ENCODE results near the gene PLCD3. TPM values are rescaled to one million over a fixed set of nuclear protein-coding genes. Genes with fewer than 3 reads are reported as not detected.

PLCD3 gene
- total RNA-seq, 4 donors from 2014 or later: 11.6 to 44.4 (median 18.4) TPM

DNA sequence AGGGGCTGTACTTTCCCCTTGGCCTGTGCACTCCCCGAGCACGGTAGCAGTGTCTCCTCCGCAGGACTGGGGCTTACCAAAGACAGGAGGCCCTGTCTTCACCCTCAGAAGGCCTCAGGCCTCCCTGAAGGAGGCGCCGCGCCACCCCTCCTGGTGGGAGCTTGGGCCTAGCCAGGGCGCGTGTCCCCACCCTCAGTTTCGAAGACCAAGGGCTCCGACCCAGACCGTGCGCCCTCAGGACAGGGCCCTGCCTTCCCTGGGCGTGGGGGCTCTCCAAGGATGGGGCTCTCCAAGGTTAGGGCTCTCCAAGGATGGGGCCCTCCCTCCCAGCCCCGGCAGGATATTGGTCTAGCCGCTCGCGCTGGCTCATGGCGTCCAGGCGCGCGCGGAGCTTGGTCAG is 11.8 kb downstream of the PLCD3 start:
- H3K9me3 ChIP-seq: no peaks in the 10 kb centered on the region
- peaks cover 0 to 27% (median 6%) of the 10 kb centered on the region in 4 donors for H3K4me1 ChIP-seq
- no peak overlapping the region for H3K4me3 ChIP-seq
- TF ChIP-seq, protein P1, sequence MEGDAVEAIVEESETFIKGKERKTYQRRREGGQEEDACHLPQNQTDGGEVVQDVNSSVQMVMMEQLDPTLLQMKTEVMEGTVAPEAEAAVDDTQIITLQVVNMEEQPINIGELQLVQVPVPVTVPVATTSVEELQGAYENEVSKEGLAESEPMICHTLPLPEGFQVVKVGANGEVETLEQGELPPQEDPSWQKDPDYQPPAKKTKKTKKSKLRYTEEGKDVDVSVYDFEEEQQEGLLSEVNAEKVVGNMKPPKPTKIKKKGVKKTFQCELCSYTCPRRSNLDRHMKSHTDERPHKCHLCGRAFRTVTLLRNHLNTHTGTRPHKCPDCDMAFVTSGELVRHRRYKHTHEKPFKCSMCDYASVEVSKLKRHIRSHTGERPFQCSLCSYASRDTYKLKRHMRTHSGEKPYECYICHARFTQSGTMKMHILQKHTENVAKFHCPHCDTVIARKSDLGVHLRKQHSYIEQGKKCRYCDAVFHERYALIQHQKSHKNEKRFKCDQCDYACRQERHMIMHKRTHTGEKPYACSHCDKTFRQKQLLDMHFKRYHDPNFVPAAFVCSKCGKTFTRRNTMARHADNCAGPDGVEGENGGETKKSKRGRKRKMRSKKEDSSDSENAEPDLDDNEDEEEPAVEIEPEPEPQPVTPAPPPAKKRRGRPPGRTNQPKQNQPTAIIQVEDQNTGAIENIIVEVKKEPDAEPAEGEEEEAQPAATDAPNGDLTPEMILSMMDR (IDR thresholded peaks at IDR 0.05): no peak
- TF ChIP-seq POLR2A (IDR thresholded peaks at IDR 0.05): no peak
- no peak overlapping the region for H3K27ac ChIP-seq
- DNase-seq: no peak
- H3K27me3 ChIP-seq: no peaks in the 10 kb centered on the region
- peaks cover 0 to 4% (median 0%) of the 10 kb centered on the region in 3 donors for H3K36me3 ChIP-seq

DNA sequence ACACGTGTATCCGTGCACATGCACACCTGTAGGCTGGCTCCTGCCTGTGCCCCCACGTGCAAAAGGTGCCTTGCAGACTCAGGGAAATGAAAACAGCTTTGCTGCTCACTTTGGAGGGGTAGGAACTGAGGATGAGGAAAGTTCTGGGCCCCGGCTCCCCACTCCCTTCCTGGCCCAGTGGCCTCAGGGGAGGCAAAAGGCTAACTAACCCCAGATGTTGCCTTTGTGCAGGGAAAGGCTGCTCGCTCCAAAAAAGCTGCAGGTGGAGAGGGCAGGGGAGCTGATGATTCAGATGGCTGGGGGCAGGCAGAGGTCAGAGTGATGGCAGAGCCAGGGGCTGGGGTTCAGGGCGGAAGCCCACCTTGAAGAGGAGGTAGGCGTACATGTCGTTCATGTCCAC is 12.4 kb downstream of the PLCD3 start:
- DNase-seq: no peak
- Histone ChIP-seq H3K27me3 (no peaks in the 10 kb centered on the region), H3K27ac (no peak overlapping the region), H3K9me3 (no peaks in the 10 kb centered on the region), H3K4me1 (peaks cover 0 to 27% (median 6%) of the 10 kb centered on the region in 4 donors), H3K4me3 (no peak overlapping the region), H3K36me3 (peaks cover 0 to 4% (median 0%) of the 10 kb centered on the region in 3 donors)
- TF ChIP-seq, protein P1 (IDR thresholded peaks at IDR 0.05): no peak
- no peak for TF ChIP-seq POLR2A (IDR thresholded peaks at IDR 0.05)

DNA sequence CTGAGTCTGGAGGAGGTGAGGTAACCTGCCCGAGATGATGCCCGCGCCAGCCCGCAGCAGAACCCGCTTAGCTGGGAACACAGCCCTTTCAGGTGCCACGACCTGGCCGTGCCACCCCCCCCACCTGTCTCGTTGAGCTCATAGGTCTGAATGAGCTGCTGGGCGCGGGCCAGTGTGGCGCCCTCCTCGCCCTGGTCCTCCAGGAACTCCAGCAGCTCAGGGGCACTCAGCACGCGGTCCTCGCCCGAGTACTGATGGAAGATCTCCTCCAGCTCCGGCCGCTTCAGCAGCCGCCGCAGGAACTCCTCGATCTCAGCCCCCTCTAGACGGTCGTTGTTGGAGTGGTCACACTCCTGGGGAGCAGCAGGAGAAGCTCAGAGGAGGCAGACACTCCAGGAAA is 13.6 kb downstream of the PLCD3 start:
- no peak for DNase-seq
- Histone ChIP-seq H3K9me3 (no peaks in the 10 kb centered on the region), H3K4me3 (no peak overlapping the region), H3K27ac (no peak overlapping the region), H3K4me1 (peaks cover 0 to 17% (median 2%) of the 10 kb centered on the region in 4 donors), H3K36me3 (peaks cover 0 to 4% (median 0%) of the 10 kb centered on the region in 3 donors), H3K27me3 (no peaks in the 10 kb centered on the region)
- TF ChIP-seq, protein P1 (IDR thresholded peaks at IDR 0.05): no peak
- no peak for TF ChIP-seq POLR2A (IDR thresholded peaks at IDR 0.05)

DNA sequence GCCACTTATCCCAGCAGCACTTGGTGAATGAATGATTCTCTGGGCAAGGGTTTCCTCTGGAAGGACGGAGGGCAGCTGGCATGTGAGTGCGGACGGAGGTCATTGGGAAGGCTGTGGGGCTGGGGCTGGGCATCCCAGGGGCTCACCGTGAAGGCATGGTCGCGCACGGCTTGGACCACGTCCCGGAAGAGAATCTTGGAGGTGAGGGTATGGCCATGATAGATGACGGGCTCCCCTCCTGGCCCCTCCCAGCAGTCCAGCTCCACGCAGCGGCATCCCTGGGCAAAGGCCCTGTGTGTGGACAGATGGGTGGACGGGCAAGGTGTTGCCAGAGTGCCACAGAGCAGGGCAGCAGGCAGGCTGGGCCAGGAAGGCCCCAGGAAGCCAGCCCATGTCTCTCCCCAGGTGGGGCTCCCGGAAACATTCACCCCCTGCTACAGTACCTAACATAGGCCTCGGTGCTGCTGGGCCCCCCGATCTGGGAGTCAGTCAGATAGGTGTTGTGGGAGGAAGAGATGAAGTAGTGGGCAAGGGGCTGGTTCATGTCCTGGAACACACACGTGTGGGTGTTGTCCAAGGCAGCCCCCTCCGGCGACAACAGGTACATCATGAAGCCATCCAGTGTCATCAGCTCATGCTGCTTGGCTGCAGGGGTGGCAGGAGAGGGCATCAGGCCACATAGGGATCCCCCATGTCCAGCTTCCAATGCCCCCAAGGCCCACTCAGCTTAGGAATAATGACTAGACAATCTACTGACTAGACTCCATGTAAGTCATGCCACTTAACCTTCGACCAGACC is 14.3 kb downstream of the PLCD3 start:
- H3K36me3 ChIP-seq: peaks cover 0 to 4% (median 0%) of the 10 kb centered on the region in 3 donors
- no peaks in the 10 kb centered on the region for H3K27me3 ChIP-seq
- DNase-seq: no peak
- TF ChIP-seq POLR2A (IDR thresholded peaks at IDR 0.05): no peak
- TF ChIP-seq, protein P1 (IDR thresholded peaks at IDR 0.05): no peak
- no peaks in the 10 kb centered on the region for H3K9me3 ChIP-seq
- H3K27ac ChIP-seq: no peak overlapping the region
- peaks cover 0 to 12% (median 0%) of the 10 kb centered on the region in 4 donors for H3K4me1 ChIP-seq
- H3K4me3 ChIP-seq: no peak overlapping the region

DNA sequence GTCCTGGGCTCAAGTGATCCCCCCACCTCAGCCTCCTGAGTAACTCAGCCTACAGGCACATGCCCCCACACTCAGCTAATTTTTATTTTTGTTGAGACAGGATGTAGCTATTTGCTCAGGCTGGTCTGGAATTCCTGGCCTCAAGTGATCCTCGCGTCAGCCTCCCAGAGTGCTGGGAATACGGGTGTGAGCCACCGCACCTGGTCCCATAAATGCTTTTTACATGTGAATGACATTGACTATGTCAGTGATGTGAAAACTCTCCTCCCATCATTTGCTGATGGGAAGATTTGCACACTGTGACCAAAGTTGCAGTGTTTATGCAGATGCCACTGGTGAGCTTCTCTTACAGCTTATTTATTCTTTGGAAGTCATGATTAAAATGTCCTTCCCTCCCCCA is 15.0 kb downstream of the PLCD3 start:
- Histone ChIP-seq H3K4me3 (no peak overlapping the region), H3K4me1 (peaks cover 0 to 5% (median 0%) of the 10 kb centered on the region in 4 donors), H3K9me3 (no peaks in the 10 kb centered on the region), H3K27me3 (no peaks in the 10 kb centered on the region), H3K36me3 (peaks cover 0 to 4% (median 0%) of the 10 kb centered on the region in 3 donors), H3K27ac (no peak overlapping the region)
- TF ChIP-seq, protein P1 (IDR thresholded peaks at IDR 0.05): no peak
- no peak for TF ChIP-seq POLR2A (IDR thresholded peaks at IDR 0.05)
- DNase-seq: no peak

Data from Peyer's patch (tissue), 4 donors.